Panc1 (cell line): ENCODE results near the gene HID1. TPM values are rescaled to one million over a fixed set of nuclear protein-coding genes. Genes with fewer than 3 reads are reported as not detected.
A peak's percentile ranks its signal among the peaks of the same experiment; 100 is the strongest.

Source experiments
- ATAC-seq: fragments of 200-7000 bp; cut with Tn5 transposase; 2 replicates; pipeline ENCODE4 v1.9.1; 2020; ENCODE audit warnings: mild to moderate bottlenecking, moderate library complexity
- BruUV-seq: library from RNA; stranded (reverse); fragments of 400-500 nt; replicated peaks from 2 replicates; lab custom pipeline; 2021; lab: Mats Ljungman, UMichigan
- CTCF ChIA-PET: fragments of 300-600 bp; sonication (Branson Sonifier 250); formaldehyde crosslinking; loops from one replicate; lab custom pipeline; 2022; ENCODE audit warnings: antibody characterized with exemption; lab: Charles Lee
- POLR2A ChIA-PET: fragments of 300-600 bp; sonication (Branson Sonifier 250); formaldehyde crosslinking; loops from one replicate; lab custom pipeline; 2022; ENCODE audit warnings: antibody characterized with exemption; lab: Charles Lee
- DNase-seq: peaks from one replicate; pipeline ENCODE4 v3.0.0-alpha.2; 2010; ENCODE audit warnings: low read depth, low spot score
- H3K27ac ChIP-seq: 2 replicates; pipeline ENCODE4 v1.5.1; 2011; ENCODE audit warnings: mild to moderate bottlenecking, low read length, inconsistent platforms
- H3K27me3 ChIP-seq: fragments of 200-500 bp; sonication (Bioruptor generic); 2 replicates; pipeline ENCODE4 v1.6.0; 2014; ENCODE audit warnings: low read length, inconsistent platforms; ENCODE audit not compliant: control insufficient read depth, insufficient read depth
- H3K36me3 ChIP-seq: fragments of 200-500 bp; sonication (Bioruptor generic); 2 replicates; pipeline ENCODE4 v1.5.1; 2014; ENCODE audit warnings: inconsistent platforms, mild to moderate bottlenecking, low read length, moderate library complexity; ENCODE audit not compliant: control insufficient read depth, insufficient read depth
- H3K4me1 ChIP-seq: 2 replicates; pipeline ENCODE4 v1.5.1; 2011; ENCODE audit warnings: inconsistent platforms, mild to moderate bottlenecking, low read length, moderate library complexity; ENCODE audit not compliant: control insufficient read depth, insufficient read depth
- H3K4me3 ChIP-seq, 2 experiments: 2 replicates each; pipeline ENCODE4 v1.5.1; 2011 to 2012; ENCODE audit warnings: low read depth in 2 of 2, low read length in 2 of 2, mild to moderate bottlenecking in 2 of 2, inconsistent platforms in 1 of 2, moderate library complexity in 1 of 2
- H3K9me3 ChIP-seq: fragments of 200-500 bp; sonication (Bioruptor generic); 2 replicates; pipeline ENCODE4 v1.5.1; 2014; ENCODE audit warnings: low read depth, mild to moderate bottlenecking, inconsistent platforms, low read length, moderate library complexity; ENCODE audit not compliant: control insufficient read depth, insufficient read depth
- CTCF ChIP-seq: fragments of 450-650 bp; IDR thresholded peaks from 2 replicates; pipeline ENCODE4 v1.5.1; 2017; ENCODE audit warnings: mild to moderate bottlenecking
- POLR2AphosphoS5 ChIP-seq: IDR thresholded peaks from 2 replicates; pipeline ENCODE4 v1.6.1; 2012; ENCODE audit warnings: mild to moderate bottlenecking, low read depth, low read length, moderate library complexity
- REST ChIP-seq, 2 experiments: IDR thresholded peaks; 2 replicates each; pipeline ENCODE4 v1.6.1; 2011 to 2012; ENCODE audit warnings: low read depth in 2 of 2, control low read depth in 1 of 2, low read length in 1 of 2, mild to moderate bottlenecking in 1 of 2, moderate library complexity in 1 of 2; ENCODE audit not compliant: insufficient read depth in 1 of 2
- SIN3A ChIP-seq: IDR thresholded peaks from 2 replicates; pipeline ENCODE4 v1.6.1; 2012; ENCODE audit warnings: low read depth, mild to moderate bottlenecking, low read length, moderate library complexity, borderline replicate concordance; ENCODE audit not compliant: insufficient read depth
- TCF7L2 ChIP-seq: IDR thresholded peaks from 2 replicates; pipeline ENCODE4 v1.6.1; 2011; ENCODE audit warnings: mild to moderate bottlenecking, low read depth, low read length, inconsistent platforms
- in situ Hi-C: cut with HindIII; loops from 2 replicates; pipeline ENCODE4 v1.10.0; 2016; ENCODE audit warnings: low sequenced_read_pairs, low pct_unique_long_range_greater_than_20kb
- intact Hi-C: fragments of 100-400 bp; cut with micrococcal nuclease; formaldehyde crosslinking; loops from one replicate; pipeline ENCODE4 v1.10.0; 2022; ENCODE audit not compliant: unreplicated experiment
- total RNA-seq: library from RNA; stranded (reverse); gene quantifications from one replicate; pipeline ENCODE4 v1.2.1, GENCODE V29; 2021; ENCODE audit not compliant: unreplicated experiment

HID1 gene
- total RNA-seq, 1 experiment from 2014 or later = 10.9 TPM

- TF ChIP-seq CTCF (peak; percentile 99), SIN3A (no peak)
- H3K27me3 ChIP-seq = peaks cover 18% of the 10 kb centered on the region
- no peak for DNase-seq
- POLR2A ChIA-PET = interaction anchor here (0.6 kb wide), 1 partner anchor 53 kb away, joined by 8 read pairs; no protein-coding TSS in a partner anchor
- intact Hi-C loops (loop anchor here (1.0 kb wide), 1 partner anchor 37 kb away; no protein-coding TSS in a partner anchor), in situ Hi-C loops (no loop called here)
- no TSS peak for BruUV-seq
- peak overlapping the region; percentile 27 to 50 for H3K4me3 ChIP-seq
- ATAC-seq = peak; percentile 78
- H3K27ac ChIP-seq = no peak overlapping the region
- peaks cover 4% of the 10 kb centered on the region; the same call in 1 of the 2 replicates for H3K4me1 ChIP-seq
- peaks cover 5% of the 10 kb centered on the region; the same call in 1 of the 2 replicates for H3K36me3 ChIP-seq
- H3K9me3 ChIP-seq = no peaks in the 10 kb centered on the region
- CTCF ChIA-PET = interaction anchor here (0.7 to 4.0 kb wide), 11 partner anchors 9 to 499 kb away, joined by 3 to 28 read pairs (median 4); partner anchors contain the start of genes CDR2L and FDXR
Observed at GRCh38 chr17:74923538-74924249, 48.9 kb downstream of the HID1 start.

- POLR2A ChIA-PET = interaction anchor here (0.6 kb wide), 1 partner anchor 53 kb away, joined by 8 read pairs; no protein-coding TSS in a partner anchor
- no peak for TF ChIP-seq TCF7L2
- no peak for TF ChIP-seq CTCF
- no peak for TF ChIP-seq SIN3A
- TF ChIP-seq REST (IDR thresholded peaks at IDR 0.05; ENCODE audit: insufficient read depth in 1 of 2, low read depth in 2 of 2, low read length in 1 of 2) = no peak
- no peak for TF ChIP-seq POLR2AphosphoS5
- DNase-seq (no peak), ATAC-seq (peak; percentile 26)
- intact Hi-C loops = loop anchor here (1.0 kb wide), 1 partner anchor 37 kb away; no protein-coding TSS in a partner anchor
- Histone ChIP-seq H3K4me3 (peak within 1 kb of the TSS; percentile 27 to 50), H3K9me3 (no peaks in the 10 kb centered on the region), H3K36me3 (peaks cover 5% of the 10 kb centered on the region; the same call in 1 of the 2 replicates), H3K4me1 (peaks cover 4% of the 10 kb centered on the region; the same call in 1 of the 2 replicates), H3K27ac (no peak within 1 kb of the TSS), H3K27me3 (peaks cover 18% of the 10 kb centered on the region)
- BruUV-seq = no TSS peak
- CTCF ChIA-PET = interaction anchor here (0.6 to 4.0 kb wide), 12 partner anchors 10 to 500 kb away, joined by 3 to 28 read pairs (median 6); partner anchors contain the start of genes CDR2L and FDXR
- in situ Hi-C loops = no loop called here
Observed at GRCh38 chr17:74922694-74923537, 49.6 kb downstream of the HID1 start, which contains the start of gene USH1G. TSS of gene USH1G (minus strand) at chr17:74923255. CDS start at chr17:74923073, 182 bp downstream.
